Fibroblast of pulmonary artery (primary cell): ENCODE measurements around the gene ZNF385A.

Experiments
- DNase-seq: peaks from one replicate; pipeline ENCODE4 v3.0.0-alpha.2; 2010; ENCODE audit warnings: low read depth
- H3K4me3 ChIP-seq: replicated peaks from 2 replicates; pipeline ENCODE4 v1.5.1; 2011; ENCODE audit warnings: low read depth, mild to moderate bottlenecking, control low read depth, low read length, moderate library complexity
- TF ChIP-seq, protein P1 (sequence below): IDR thresholded peaks from 2 replicates; pipeline ENCODE4 v1.5.1; 2011; ENCODE audit warnings: mild to moderate bottlenecking, control low read depth, low read length, inconsistent platforms; ENCODE audit errors: missing control alignments

Gene ZNF385A

DNA sequence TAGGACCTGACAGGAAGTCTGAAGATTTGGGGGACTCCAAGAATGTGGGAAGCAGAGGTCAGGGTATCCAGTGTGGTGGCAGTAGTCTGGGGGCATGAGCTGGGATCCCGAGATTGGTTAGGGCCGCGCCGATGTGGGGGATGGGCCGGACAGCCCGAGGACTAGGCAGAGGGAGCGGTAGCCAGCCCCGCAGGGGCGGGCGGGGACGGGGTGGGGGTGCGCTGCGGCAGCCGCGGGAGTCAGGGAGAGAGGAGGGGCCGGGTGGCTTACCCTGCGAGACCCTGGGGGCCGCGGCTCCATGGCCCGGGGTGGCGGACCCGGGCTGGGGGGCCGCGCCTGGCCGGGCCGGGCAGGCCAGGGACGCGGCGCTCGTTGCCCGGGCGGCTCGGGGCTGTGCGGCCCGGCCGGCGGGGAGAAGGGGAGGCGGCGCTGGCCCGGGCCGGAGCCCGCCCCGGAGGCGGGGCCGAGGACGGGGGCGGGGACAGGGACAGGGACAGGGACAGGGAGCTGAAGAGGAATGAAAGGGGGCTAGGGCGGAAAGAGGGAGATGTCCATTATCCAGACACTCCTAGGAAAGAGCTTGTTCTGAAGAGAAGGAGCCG, 5.6 kb downstream of the ZNF385A start:
- peak overlapping the region; percentile 59 for H3K4me3 ChIP-seq
- TF ChIP-seq, protein P1, sequence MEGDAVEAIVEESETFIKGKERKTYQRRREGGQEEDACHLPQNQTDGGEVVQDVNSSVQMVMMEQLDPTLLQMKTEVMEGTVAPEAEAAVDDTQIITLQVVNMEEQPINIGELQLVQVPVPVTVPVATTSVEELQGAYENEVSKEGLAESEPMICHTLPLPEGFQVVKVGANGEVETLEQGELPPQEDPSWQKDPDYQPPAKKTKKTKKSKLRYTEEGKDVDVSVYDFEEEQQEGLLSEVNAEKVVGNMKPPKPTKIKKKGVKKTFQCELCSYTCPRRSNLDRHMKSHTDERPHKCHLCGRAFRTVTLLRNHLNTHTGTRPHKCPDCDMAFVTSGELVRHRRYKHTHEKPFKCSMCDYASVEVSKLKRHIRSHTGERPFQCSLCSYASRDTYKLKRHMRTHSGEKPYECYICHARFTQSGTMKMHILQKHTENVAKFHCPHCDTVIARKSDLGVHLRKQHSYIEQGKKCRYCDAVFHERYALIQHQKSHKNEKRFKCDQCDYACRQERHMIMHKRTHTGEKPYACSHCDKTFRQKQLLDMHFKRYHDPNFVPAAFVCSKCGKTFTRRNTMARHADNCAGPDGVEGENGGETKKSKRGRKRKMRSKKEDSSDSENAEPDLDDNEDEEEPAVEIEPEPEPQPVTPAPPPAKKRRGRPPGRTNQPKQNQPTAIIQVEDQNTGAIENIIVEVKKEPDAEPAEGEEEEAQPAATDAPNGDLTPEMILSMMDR: no peak
- DNase-seq: peak; percentile 34

DNA sequence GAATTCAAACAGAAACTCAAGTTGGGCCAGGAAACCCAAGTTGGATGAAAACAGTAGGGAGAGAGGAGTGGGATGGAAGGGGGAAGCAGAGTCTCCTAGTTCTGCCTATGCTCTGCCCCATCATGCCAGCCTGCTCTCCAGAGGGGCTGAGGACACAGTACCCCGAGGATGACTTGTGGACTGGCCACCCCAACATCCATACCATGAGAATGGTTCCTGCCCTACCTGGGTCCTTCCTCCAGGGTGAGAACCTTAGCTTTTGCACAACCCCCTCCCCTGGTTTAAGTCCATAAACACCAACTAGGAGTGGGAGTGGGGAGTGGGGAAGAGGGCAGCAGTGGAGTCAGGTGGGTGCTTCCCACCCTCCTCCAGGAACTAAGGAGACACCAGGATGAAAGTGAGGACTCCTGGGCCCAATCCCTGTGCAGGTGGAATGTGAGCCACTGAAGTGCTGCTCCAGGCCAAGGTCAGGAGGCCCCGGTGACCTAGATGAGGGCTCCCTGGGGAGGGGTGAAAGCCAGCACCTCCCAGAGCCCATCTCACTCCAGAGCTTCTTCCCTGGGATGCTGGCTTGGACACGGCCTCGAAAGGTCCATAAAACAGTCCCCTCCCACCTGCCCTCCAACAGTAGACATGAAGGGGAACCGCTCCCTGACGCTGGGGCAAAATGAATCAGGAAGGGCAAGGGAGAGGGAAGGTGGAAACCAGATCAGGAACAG, 6.6 kb downstream of the ZNF385A start:
- DNase-seq: no peak
- TF ChIP-seq, protein P1: no peak
- no peak overlapping the region for H3K4me3 ChIP-seq

DNA sequence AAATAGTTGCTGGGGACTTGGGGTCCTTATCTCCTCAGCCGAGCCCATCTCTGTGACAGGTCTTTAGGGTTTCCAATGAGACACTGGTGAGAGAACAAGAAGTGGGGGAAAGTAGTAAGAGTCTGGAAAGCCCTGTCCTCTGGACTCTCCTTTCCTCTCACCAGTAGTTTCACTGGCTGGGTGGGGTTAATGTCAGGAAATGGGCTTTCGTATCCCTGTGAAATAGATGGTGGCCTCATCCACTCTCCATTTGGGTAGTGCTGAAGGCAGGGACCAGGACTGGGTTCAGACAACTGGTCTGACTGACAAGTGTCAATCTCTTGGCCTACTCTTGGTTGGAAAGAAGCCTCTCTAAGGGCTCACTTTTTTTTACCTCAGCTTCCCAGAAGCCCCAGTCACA, 7.5 kb downstream of the ZNF385A start:
- H3K4me3 ChIP-seq: no peak overlapping the region
- TF ChIP-seq, protein P1: no peak
- no peak for DNase-seq

DNA sequence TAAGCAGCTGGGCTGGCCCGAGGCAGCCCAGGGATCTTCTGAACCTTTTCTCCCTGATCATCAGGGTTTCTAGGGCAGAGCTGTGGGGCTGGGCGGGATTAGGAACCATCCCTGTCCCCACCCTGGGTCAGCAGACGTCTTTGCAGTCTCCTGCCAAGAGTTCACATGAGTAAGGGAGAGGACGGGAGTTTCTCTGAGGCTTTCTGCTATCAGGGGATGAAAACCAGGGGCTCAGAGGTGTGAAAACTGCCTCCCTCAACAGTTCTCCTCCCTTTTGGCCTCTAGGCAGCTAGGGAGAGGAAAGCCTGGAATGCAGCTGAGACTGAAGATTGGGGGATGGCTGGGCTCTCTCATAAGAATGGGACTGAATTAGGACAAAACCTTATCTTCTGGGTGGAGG, 7.9 kb downstream of the ZNF385A start:
- no peak for DNase-seq
- TF ChIP-seq, protein P1: no peak

DNA sequence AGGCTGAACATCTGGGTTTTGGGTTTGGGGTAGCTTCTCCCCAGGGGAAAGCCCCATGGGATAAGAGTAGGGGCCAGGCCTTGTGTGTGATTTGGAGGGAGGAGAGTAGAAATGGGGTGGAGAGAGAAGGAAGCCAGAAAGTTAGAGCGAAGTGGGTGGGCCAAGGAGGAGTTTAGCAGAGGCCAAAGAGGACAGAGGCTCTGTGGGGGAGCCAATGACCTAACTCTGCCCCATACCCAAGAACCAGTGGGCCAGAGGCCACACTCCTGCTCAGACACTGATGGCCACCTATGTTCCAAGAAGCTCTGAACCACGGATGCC, 9.3 kb downstream of the ZNF385A start:
- DNase-seq: no peak
- TF ChIP-seq, protein P1: no peak
- H3K4me3 ChIP-seq: no peak overlapping the region

More for the DNA sequence above, 7.9 kb downstream of the ZNF385A start:
- H3K4me3 ChIP-seq: no peak overlapping the region

DNA sequence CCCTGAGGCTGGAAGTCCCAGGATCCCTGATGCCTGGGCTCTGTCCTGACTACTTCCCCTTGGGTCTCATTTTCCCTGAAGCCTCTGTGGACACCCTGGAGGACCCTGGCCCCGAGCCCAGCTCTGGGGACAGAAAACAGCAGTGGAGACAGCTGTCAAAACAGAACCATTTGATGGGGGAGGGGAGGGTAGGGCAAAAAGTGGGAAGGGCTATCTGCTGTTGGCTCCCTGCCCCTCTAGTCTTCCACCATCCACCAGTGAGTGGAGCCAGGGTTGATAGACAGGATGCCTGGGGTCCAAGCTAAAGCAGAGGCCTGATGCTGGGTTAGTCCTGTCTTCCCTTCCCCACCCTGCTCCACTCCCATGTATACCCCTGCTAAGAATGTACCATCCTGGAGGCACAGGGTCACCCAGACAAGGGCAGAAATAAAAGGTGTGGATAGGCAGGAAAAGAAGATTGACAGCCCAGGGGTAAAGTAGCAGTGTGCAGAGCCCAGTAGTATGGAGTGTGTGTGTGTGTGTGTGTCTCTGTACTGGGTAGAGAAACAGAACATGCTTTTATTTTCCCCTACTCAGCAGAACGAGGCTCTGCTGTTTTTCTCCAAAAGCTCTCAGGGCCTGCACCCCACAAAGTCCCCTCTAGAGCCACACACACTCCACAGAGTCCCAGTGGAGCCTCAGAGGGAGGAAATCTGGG, 9.8 kb downstream of the ZNF385A start:
- no peak for DNase-seq
- TF ChIP-seq, protein P1: no peak
- H3K4me3 ChIP-seq: no peak overlapping the region
